HepG2 (cell line): ENCODE results near the gene ELMOD3. TPM values are rescaled to one million over a fixed set of nuclear protein-coding genes. Genes with fewer than 3 reads are reported as not detected.
A peak's percentile ranks its signal among the peaks of the same experiment; 100 is the strongest.

Source experiments
- CC2D1A ChIP-seq: sonication (generic); formaldehyde crosslinking; IDR thresholded peaks from 2 replicates; pipeline ENCODE4 v1.8.1; 2023; ENCODE audit warnings: mild to moderate bottlenecking, missing genetic modification reagents
- HNF4G ChIP-seq, 2 experiments: sonication (generic) in 1 of 2; formaldehyde crosslinking in 1 of 2; IDR thresholded peaks; 2 replicates each; pipeline versions ENCODE4 v1.4.0 to v1.6.1; 2011 to 2020; ENCODE audit warnings: borderline replicate concordance in 2 of 2, low read depth in 2 of 2, mild to moderate bottlenecking in 2 of 2, low read length in 1 of 2, missing genetic modification reagents in 1 of 2, moderate library complexity in 1 of 2
- KLF15 ChIP-seq: sonication (generic); formaldehyde crosslinking; IDR thresholded peaks from 2 replicates; pipeline ENCODE4 v1.8.1; 2023; ENCODE audit warnings: borderline replicate concordance, mild to moderate bottlenecking, inconsistent platforms, missing genetic modification reagents, mixed read lengths
- MBNL3 ChIP-seq: fragments of 250-450 bp; sonication (Bioruptor Pico); conservative IDR thresholded peaks from 2 replicates; pipeline ENCODE4 v1.8.0; 2022; ENCODE audit warnings: mild to moderate bottlenecking, inconsistent platforms
- MXD4 ChIP-seq: IDR thresholded peaks from 2 replicates; pipeline ENCODE4 v1.6.1; 2016; ENCODE audit warnings: mild to moderate bottlenecking, missing biosample characterization, missing genetic modification reagents
- NR3C1 ChIP-seq: sonication (generic); formaldehyde crosslinking; IDR thresholded peaks from 2 replicates; pipeline ENCODE4 v1.4.0; 2020; ENCODE audit warnings: missing genetic modification reagents
- YY1 ChIP-seq: IDR thresholded peaks from 2 replicates; pipeline ENCODE4 v1.6.1; 2011; ENCODE audit warnings: low read length, low read depth, moderate library complexity, mild to moderate bottlenecking; ENCODE audit not compliant: insufficient read depth, insufficient replicate concordance
- ZNF251 ChIP-seq: sonication (generic); formaldehyde crosslinking; IDR thresholded peaks from 2 replicates; pipeline ENCODE4 v1.9.0; 2021; ENCODE audit warnings: mild to moderate bottlenecking, missing genetic modification reagents
- ZNF589 ChIP-seq: sonication (generic); formaldehyde crosslinking; conservative IDR thresholded peaks from 2 replicates; pipeline ENCODE4 v1.8.0; 2022; ENCODE audit warnings: mild to moderate bottlenecking, moderate library complexity, missing genetic modification reagents
- ZNF790 ChIP-seq: sonication (generic); formaldehyde crosslinking; IDR thresholded peaks from 2 replicates; pipeline ENCODE4 v1.8.0; 2022; ENCODE audit warnings: missing genetic modification reagents, mild to moderate bottlenecking, borderline replicate concordance
- polyA plus RNA-seq, 8 experiments: library from polyadenylated mRNA; depleted of rRNA in 3 of 8; stranded (reverse) in 7 of 8; unstranded in 1 of 8; fragments of >200 nt; fragmentation: Illumina TruSeq in 4 of 8; extraction: Trizol in 4 of 8; gene quantifications; 2 replicates each; pipeline versions ENCODE4 v1.2.1 to v1.2.3, GENCODE V29; 2011 to 2016; ENCODE audit warnings: low read depth in 4 of 8, missing spikeins in 1 of 8, mixed read lengths in 1 of 8; ENCODE audit not compliant: insufficient read depth in 1 of 8
- total RNA-seq, 5 experiments: library from RNA; depleted of rRNA; stranded (reverse); fragments of >200 nt; fragmentation: Illumina TruSeq; extraction: Trizol; gene quantifications; 2 replicates each; pipeline ENCODE4 v1.2.3, GENCODE V29; 2016; ENCODE audit warnings: low read depth in 1 of 5
- TF ChIP-seq, protein P1 (sequence below): fragments of 450-650 bp; IDR thresholded peaks from 2 replicates; pipeline ENCODE4 v1.6.1; 2017; ENCODE audit warnings: mild to moderate bottlenecking
- TF ChIP-seq, protein P2 (sequence below): sonication (generic); formaldehyde crosslinking; conservative IDR thresholded peaks from 2 replicates; pipeline ENCODE4 v1.8.0; 2022; ENCODE audit warnings: mild to moderate bottlenecking, moderate library complexity, missing genetic modification reagents
- TF ChIP-seq, protein P3 (sequence below): sonication (generic); formaldehyde crosslinking; IDR thresholded peaks from 2 replicates; pipeline ENCODE4 v1.5.1; 2020; ENCODE audit warnings: missing genetic modification reagents, mild to moderate bottlenecking, borderline replicate concordance
- TF ChIP-seq, protein P4 (sequence below), 2 experiments: sonication (generic) in 1 of 2; formaldehyde crosslinking in 1 of 2; IDR thresholded peaks; 2 replicates each; pipeline versions ENCODE4 v1.4.0 to v1.6.1; 2016 to 2020; ENCODE audit warnings: borderline replicate concordance in 1 of 2, low read depth in 1 of 2, mild to moderate bottlenecking in 1 of 2, missing genetic modification reagents in 1 of 2

Gene ELMOD3
- total and polyA plus RNA-seq, 2 of the 13 experiments (the other 11 are each of a cell fraction or from before 2014, with no cell fraction given) = 13.3 to 19.5 TPM

DNA sequence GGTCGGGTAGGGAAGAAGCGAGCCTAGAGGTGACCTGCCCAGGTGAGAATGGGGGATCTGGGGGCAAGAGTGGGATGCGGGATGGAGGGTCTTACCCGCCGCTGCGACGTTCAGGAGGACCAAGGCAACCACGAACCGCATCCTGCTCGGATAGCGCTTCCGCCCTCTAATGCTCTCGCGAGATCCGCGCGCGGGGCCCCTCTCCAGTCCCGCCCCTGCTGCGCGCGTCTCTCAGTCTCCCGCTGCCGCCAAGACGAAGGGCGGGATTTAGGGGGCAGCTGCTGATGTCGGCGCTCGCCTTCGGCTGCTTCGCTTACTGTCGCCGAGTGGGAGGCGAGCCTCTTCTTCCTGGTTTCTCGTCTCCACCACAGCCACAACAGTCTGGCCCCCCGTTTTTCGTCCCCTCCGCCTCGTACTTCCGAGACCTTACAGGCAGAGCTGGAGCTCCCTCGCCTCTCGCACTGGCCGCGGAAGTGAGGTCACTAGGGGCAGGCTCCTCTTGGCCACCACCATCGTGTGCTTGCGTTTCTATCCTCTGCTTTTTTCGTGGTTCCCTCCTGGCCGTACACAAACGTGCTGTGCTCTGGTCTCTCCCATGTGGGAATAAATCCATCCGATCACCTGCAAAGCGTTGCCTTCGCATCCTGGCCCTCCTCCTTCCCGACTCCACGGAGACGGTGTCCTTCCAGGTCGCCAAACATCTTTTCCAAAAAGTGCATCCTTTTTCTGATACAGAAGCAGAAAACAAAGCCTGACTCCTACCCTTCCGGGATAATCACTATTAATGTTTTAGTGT lies 26.5 kb upstream of the ELMOD3 start, which contains the start of gene TGOLN2 (continued):
- TF ChIP-seq, protein P1, sequence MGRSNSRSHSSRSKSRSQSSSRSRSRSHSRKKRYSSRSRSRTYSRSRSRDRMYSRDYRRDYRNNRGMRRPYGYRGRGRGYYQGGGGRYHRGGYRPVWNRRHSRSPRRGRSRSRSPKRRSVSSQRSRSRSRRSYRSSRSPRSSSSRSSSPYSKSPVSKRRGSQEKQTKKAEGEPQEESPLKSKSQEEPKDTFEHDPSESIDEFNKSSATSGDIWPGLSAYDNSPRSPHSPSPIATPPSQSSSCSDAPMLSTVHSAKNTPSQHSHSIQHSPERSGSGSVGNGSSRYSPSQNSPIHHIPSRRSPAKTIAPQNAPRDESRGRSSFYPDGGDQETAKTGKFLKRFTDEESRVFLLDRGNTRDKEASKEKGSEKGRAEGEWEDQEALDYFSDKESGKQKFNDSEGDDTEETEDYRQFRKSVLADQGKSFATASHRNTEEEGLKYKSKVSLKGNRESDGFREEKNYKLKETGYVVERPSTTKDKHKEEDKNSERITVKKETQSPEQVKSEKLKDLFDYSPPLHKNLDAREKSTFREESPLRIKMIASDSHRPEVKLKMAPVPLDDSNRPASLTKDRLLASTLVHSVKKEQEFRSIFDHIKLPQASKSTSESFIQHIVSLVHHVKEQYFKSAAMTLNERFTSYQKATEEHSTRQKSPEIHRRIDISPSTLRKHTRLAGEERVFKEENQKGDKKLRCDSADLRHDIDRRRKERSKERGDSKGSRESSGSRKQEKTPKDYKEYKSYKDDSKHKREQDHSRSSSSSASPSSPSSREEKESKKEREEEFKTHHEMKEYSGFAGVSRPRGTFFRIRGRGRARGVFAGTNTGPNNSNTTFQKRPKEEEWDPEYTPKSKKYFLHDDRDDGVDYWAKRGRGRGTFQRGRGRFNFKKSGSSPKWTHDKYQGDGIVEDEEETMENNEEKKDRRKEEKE = no peak
- TF ChIP-seq MXD4 (CRISPR knock-in tag) (peak; percentile 92), KLF15 (CRISPR knock-in tag) (peak; percentile 76; the same call in 1 of the 2 replicates), YY1 (peak; percentile 79), CC2D1A (CRISPR knock-in tag) (no peak), HNF4G (IDR thresholded peaks at IDR 0.05; ENCODE audit: borderline replicate concordance, low read depth, low read length) (no peak; the same call in 1 of the 2 replicates), HNF4G (CRISPR knock-in tag; IDR thresholded peaks at IDR 0.05; ENCODE audit: borderline replicate concordance, low read depth) (0 out of 2 replicates have a peak, but pooled peaks have one; percentile 77), ZNF589 (no peak; the same call in 1 of the 2 replicates), ZNF251 (CRISPR knock-in tag) (no peak), MBNL3 (no peak), NR3C1 (no peak), ZNF790 (peak; percentile 90; the same call in 1 of the 2 replicates)
- TF ChIP-seq, protein P2, sequence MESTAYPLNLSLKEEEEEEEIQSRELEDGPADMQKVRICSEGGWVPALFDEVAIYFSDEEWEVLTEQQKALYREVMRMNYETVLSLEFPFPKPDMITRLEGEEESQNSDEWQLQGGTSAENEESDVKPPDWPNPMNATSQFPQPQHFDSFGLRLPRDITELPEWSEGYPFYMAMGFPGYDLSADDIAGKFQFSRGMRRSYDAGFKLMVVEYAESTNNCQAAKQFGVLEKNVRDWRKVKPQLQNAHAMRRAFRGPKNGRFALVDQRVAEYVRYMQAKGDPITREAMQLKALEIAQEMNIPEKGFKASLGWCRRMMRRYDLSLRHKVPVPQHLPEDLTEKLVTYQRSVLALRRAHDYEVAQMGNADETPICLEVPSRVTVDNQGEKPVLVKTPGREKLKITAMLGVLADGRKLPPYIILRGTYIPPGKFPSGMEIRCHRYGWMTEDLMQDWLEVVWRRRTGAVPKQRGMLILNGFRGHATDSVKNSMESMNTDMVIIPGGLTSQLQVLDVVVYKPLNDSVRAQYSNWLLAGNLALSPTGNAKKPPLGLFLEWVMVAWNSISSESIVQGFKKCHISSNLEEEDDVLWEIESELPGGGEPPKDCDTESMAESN = peak; percentile 98
- TF ChIP-seq, protein P3, sequence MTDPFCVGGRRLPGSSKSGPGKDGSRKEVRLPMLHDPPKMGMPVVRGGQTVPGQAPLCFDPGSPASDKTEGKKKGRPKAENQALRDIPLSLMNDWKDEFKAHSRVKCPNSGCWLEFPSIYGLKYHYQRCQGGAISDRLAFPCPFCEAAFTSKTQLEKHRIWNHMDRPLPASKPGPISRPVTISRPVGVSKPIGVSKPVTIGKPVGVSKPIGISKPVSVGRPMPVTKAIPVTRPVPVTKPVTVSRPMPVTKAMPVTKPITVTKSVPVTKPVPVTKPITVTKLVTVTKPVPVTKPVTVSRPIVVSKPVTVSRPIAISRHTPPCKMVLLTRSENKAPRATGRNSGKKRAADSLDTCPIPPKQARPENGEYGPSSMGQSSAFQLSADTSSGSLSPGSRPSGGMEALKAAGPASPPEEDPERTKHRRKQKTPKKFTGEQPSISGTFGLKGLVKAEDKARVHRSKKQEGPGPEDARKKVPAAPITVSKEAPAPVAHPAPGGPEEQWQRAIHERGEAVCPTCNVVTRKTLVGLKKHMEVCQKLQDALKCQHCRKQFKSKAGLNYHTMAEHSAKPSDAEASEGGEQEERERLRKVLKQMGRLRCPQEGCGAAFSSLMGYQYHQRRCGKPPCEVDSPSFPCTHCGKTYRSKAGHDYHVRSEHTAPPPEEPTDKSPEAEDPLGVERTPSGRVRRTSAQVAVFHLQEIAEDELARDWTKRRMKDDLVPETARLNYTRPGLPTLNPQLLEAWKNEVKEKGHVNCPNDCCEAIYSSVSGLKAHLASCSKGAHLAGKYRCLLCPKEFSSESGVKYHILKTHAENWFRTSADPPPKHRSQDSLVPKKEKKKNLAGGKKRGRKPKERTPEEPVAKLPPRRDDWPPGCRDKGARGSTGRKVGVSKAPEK = no peak
- TF ChIP-seq, protein P4, sequence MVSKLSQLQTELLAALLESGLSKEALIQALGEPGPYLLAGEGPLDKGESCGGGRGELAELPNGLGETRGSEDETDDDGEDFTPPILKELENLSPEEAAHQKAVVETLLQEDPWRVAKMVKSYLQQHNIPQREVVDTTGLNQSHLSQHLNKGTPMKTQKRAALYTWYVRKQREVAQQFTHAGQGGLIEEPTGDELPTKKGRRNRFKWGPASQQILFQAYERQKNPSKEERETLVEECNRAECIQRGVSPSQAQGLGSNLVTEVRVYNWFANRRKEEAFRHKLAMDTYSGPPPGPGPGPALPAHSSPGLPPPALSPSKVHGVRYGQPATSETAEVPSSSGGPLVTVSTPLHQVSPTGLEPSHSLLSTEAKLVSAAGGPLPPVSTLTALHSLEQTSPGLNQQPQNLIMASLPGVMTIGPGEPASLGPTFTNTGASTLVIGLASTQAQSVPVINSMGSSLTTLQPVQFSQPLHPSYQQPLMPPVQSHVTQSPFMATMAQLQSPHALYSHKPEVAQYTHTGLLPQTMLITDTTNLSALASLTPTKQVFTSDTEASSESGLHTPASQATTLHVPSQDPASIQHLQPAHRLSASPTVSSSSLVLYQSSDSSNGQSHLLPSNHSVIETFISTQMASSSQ (IDR thresholded peaks at IDR 0.05; ENCODE audit: low read depth) = no peak; the same call in 1 of the 2 replicates
- TF ChIP-seq, protein P4 (CRISPR knock-in tag; IDR thresholded peaks at IDR 0.05; ENCODE audit: borderline replicate concordance) = peak; percentile 81; the same call in 1 of the 2 replicates
